Measurements from ENCODE around the gene MAP3K15. TPM values are rescaled to one million over a fixed set of nuclear protein-coding genes. Genes with fewer than 3 reads are reported as not detected.

The MAP3K15 gene
- total and polyA plus RNA-seq, 10 donors, result 0.86 to 11.3 (median 7.1) TPM

- no peaks in the 10 kb centered on the region for H3K27me3 ChIP-seq (replicated peaks in 1 of 7)
- TF ChIP-seq POLR2A (IDR thresholded peaks at IDR 0.05), result no peak
- TF ChIP-seq POLR2AphosphoS5 (IDR thresholded peaks at IDR 0.05), result no peak
- no peak for TF ChIP-seq CTCF (IDR thresholded peaks at IDR 0.05 in 8 of 11, conservative IDR thresholded peaks at IDR 0.05 in 3 of 11)
- 70 to 91% (median 81%) methylated on average over 11 to 12 of the region's 12 CpGs for WGBS, 5 donors
- H3K9me3 ChIP-seq, result no peaks in the 10 kb centered on the region
- no peak overlapping the region for H3K27ac ChIP-seq
- H3K4me3 ChIP-seq, result no peak overlapping the region
- DNase-seq, result no peak
- intact Hi-C loops (cut with DNase I; ENCODE audit: low total_unique reads), result no loop called here
- peaks cover 0 to 4% (median 0%) of the 10 kb centered on the region in 6 donors for H3K4me1 ChIP-seq
- peaks cover 0 to 91% (median 16%) of the 10 kb centered on the region in 6 donors for H3K36me3 ChIP-seq
Measured at GRCh38 chrX:19543951-19544381, 28.7 kb upstream of the MAP3K15 start.

- no peaks in the 10 kb centered on the region for H3K9me3 ChIP-seq
- H3K27ac ChIP-seq, result no peak overlapping the region
- no peak for TF ChIP-seq POLR2A (IDR thresholded peaks at IDR 0.05)
- no peak for TF ChIP-seq POLR2AphosphoS5 (IDR thresholded peaks at IDR 0.05)
- TF ChIP-seq CTCF (IDR thresholded peaks at IDR 0.05 in 8 of 11, conservative IDR thresholded peaks at IDR 0.05 in 3 of 11), result no peak
- no peak for DNase-seq
- H3K36me3 ChIP-seq, result peaks cover 0 to 84% (median 13%) of the 10 kb centered on the region in 6 donors
- no peaks in the 10 kb centered on the region for H3K27me3 ChIP-seq (replicated peaks in 1 of 7)
- no peak overlapping the region for H3K4me3 ChIP-seq
- H3K4me1 ChIP-seq, result peaks cover 0 to 4% (median 0%) of the 10 kb centered on the region in 6 donors
- 70 to 89% (median 83%) methylated on average over 9 of the region's 9 CpGs for WGBS, 5 donors
- intact Hi-C loops (cut with DNase I; ENCODE audit: low total_unique reads), result no loop called here
Measured at GRCh38 chrX:19543020-19543715, 27.9 kb upstream of the MAP3K15 start.

- Histone ChIP-seq H3K27ac (no peak overlapping the region), H3K36me3 (peaks cover 0 to 87% (median 13%) of the 10 kb centered on the region in 6 donors), H3K4me1 (peaks cover 0 to 4% (median 0%) of the 10 kb centered on the region in 6 donors), H3K27me3 (replicated peaks in 1 of 7) (no peaks in the 10 kb centered on the region), H3K4me3 (no peak overlapping the region), H3K9me3 (no peaks in the 10 kb centered on the region)
- TF ChIP-seq POLR2AphosphoS5 (IDR thresholded peaks at IDR 0.05) (peak in 1 of 3 donors; percentile 23), POLR2A (IDR thresholded peaks at IDR 0.05) (no peak)
- intact Hi-C loops (cut with DNase I; ENCODE audit: low total_unique reads), result no loop called here
- DNase-seq, result no peak
- WGBS, 5 donors, result 92 to 100% (median 97%) methylated on average over 13 to 19 of the region's 19 CpGs
Measured at GRCh38 chrX:19541931-19542330, 26.6 kb upstream of the MAP3K15 start.

GRCh38 chrX:19541196-19541595, 25.9 kb upstream of the MAP3K15 start:
- intact Hi-C loops (cut with DNase I; ENCODE audit: low total_unique reads), result no loop called here
- no peak for DNase-seq
- Histone ChIP-seq H3K27ac (no peak overlapping the region), H3K9me3 (no peaks in the 10 kb centered on the region), H3K36me3 (peaks cover 0 to 87% (median 16%) of the 10 kb centered on the region in 6 donors), H3K4me1 (peaks cover 0 to 4% (median 0%) of the 10 kb centered on the region in 6 donors), H3K4me3 (no peak overlapping the region), H3K27me3 (replicated peaks in 1 of 7) (no peaks in the 10 kb centered on the region)
- 60 to 98% (median 85%) methylated on average over 1 to 3 of the region's 3 CpGs for WGBS, 5 donors
- TF ChIP-seq POLR2A (IDR thresholded peaks at IDR 0.05), result no peak
- TF ChIP-seq POLR2AphosphoS5 (IDR thresholded peaks at IDR 0.05), result no peak
- TF ChIP-seq CTCF (IDR thresholded peaks at IDR 0.05 in 8 of 11, conservative IDR thresholded peaks at IDR 0.05 in 3 of 11), result no peak

All from spleen (tissue), 11 donors.